ENCODE measurements around the gene CLHC1. TPM values are rescaled to one million over a fixed set of nuclear protein-coding genes. Genes with fewer than 3 reads are reported as not detected.

Gene CLHC1
- total RNA-seq, 1 experiment from 2014 or later, result 3.3 TPM

DNA sequence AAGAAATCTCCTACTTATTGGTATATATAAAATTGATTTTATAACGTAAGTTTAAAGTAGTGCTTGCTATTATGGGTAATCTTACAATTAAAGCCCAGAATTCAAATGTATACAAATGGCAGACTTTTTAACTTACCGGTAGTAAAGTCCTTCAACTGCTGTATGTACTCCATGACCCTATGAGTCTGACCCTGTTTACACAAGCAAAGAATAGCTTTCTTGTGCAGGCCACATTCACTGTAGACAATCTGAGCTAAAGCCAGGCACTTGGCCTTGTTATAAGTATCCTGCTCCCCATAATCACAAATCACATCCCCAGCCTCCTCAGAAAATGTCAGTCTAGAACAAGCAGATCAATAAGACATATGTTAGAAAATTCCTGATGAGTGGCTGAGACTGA is 51.7 kb downstream of the CLHC1 start:
- in situ Hi-C loops (cut with HindIII; ENCODE audit: low pct_unique_long_range_greater_than_20kb, low sequenced_read_pairs), result no loop called here
- no peak for DNase-seq (ENCODE audit: low read depth)

- in situ Hi-C loops (cut with HindIII; ENCODE audit: low pct_unique_long_range_greater_than_20kb, low sequenced_read_pairs), result loop anchor here (10.0 kb wide), 1 partner anchor 161 kb away; no protein-coding TSS in a partner anchor
Measured at GRCh38 chr2:55176094-55176415, 56.0 kb downstream of the CLHC1 start.

GRCh38 chr2:55175254-55176093 is 56.6 kb downstream of the CLHC1 start:
- peak; percentile 29 for DNase-seq (ENCODE audit: low read depth)
- in situ Hi-C loops (cut with HindIII; ENCODE audit: low pct_unique_long_range_greater_than_20kb, low sequenced_read_pairs), result loop anchor here (10.0 kb wide), 1 partner anchor 161 kb away; no protein-coding TSS in a partner anchor

More at GRCh38 chr2:55176094-55176415, 56.0 kb downstream of the CLHC1 start:
- DNase-seq (ENCODE audit: low read depth), result no peak

- DNase-seq (ENCODE audit: low read depth), result no peak
- in situ Hi-C loops (cut with HindIII; ENCODE audit: low pct_unique_long_range_greater_than_20kb, low sequenced_read_pairs), result loop anchor here (10.0 kb wide), 1 partner anchor 159 kb away; no protein-coding TSS in a partner anchor
Measured at GRCh38 chr2:55173438-55174054, 58.5 kb downstream of the CLHC1 start.

DNA sequence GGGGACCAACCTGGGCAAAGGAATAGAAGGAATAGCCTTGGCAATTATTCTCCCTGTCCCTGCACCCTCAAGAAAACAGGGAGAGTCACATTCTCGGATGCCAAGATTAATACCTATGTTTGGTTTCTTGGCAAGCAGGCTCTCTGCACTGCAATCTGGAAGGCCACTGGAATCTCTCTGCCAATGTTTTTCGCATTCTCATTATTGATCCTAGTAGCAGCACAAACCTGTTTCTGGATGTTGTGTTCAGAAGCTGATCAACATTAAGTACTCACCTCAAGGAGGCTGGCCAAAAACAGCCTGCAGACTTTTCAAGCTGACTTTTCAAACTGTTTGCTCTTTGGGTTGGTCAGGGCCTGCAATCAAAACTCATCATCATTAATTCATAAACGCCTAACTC is 62.2 kb downstream of the CLHC1 start:
- in situ Hi-C loops (cut with HindIII; ENCODE audit: low pct_unique_long_range_greater_than_20kb, low sequenced_read_pairs), result loop anchor here (10.0 kb wide), 1 partner anchor 155 kb away; no protein-coding TSS in a partner anchor
- DNase-seq (ENCODE audit: low read depth), result no peak

GRCh38 chr2:55169359-55169758 is 62.7 kb downstream of the CLHC1 start:
- in situ Hi-C loops (cut with HindIII; ENCODE audit: low pct_unique_long_range_greater_than_20kb, low sequenced_read_pairs), result no loop called here
- no peak for DNase-seq (ENCODE audit: low read depth)

GRCh38 chr2:55168221-55169154 is 63.6 kb downstream of the CLHC1 start:
- in situ Hi-C loops (cut with HindIII; ENCODE audit: low pct_unique_long_range_greater_than_20kb, low sequenced_read_pairs), result no loop called here
- peak; percentile 51 for DNase-seq (ENCODE audit: low read depth)

- in situ Hi-C loops (cut with HindIII; ENCODE audit: low pct_unique_long_range_greater_than_20kb, low sequenced_read_pairs), result no loop called here
- no peak for DNase-seq (ENCODE audit: low read depth)
Measured at GRCh38 chr2:55165626-55166025, 66.5 kb downstream of the CLHC1 start.

- in situ Hi-C loops (cut with HindIII; ENCODE audit: low pct_unique_long_range_greater_than_20kb, low sequenced_read_pairs), result no loop called here
- no peak for DNase-seq (ENCODE audit: low read depth)
Measured at GRCh38 chr2:55164534-55165480, 67.3 kb downstream of the CLHC1 start.

GRCh38 chr2:55163941-55164390 is 68.1 kb downstream of the CLHC1 start:
- DNase-seq (ENCODE audit: low read depth), result no peak
- in situ Hi-C loops (cut with HindIII; ENCODE audit: low pct_unique_long_range_greater_than_20kb, low sequenced_read_pairs), result no loop called here

GRCh38 chr2:55163274-55163721 is 68.8 kb downstream of the CLHC1 start:
- no peak for DNase-seq (ENCODE audit: low read depth)
- in situ Hi-C loops (cut with HindIII; ENCODE audit: low pct_unique_long_range_greater_than_20kb, low sequenced_read_pairs), result no loop called here

DNA sequence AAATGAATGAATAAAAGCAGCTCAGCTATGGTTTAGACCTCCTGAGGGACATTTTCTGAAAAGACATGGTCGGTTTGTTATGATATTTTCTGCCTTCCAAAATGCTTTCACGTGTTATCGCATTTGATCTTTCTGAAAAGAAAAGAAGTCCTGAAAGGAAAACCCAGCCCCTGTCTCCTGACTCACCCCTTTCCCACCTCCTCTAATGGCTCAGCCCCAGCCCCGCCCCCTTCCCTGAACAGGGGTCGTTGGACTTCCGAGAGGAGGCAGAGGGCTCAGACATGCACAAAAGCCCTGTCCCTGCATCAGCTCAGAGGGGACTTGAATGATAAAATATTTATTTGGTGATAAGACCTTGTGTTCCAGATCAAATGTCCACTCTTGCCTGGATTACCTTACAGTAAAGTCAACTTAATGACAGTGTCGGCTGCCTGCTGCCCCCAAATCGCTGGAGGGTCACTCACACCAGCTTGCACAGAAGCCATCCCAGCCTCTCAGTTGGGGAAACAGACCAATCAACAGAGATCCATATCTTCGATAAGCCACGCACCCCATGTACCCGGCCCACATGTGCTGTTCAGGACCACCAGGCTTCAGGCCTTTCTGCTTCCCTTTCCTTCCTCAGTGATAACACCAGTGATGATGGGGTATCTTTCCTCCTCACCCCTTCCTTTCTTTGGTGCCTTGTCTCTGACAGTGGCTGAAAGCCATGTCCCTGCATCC is 69.6 kb downstream of the CLHC1 start:
- in situ Hi-C loops (cut with HindIII; ENCODE audit: low pct_unique_long_range_greater_than_20kb, low sequenced_read_pairs), result no loop called here
- no peak for DNase-seq (ENCODE audit: low read depth)

- in situ Hi-C loops (cut with HindIII; ENCODE audit: low pct_unique_long_range_greater_than_20kb, low sequenced_read_pairs), result no loop called here
- DNase-seq (ENCODE audit: low read depth), result no peak
Measured at GRCh38 chr2:55161295-55162210, 70.5 kb downstream of the CLHC1 start.

DNA sequence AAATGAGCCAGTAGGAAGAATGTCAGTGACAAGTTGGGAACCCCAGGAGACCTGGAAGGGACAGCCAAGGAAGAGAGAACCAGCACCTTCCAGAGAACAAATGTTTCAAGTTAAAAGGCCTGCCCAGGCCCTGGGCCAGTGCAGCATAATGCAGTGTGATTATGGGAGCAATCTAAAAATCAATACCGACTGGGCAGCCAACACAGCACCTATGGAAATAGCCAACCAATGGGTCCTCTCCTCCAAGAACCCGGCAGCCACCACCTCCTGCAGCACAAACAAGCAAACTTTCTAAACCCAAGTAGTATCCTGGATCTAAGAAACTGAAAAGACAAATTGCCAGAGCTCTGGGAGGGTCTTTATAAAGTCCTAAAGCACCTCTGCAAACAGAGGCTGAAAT is 71.7 kb downstream of the CLHC1 start:
- in situ Hi-C loops (cut with HindIII; ENCODE audit: low pct_unique_long_range_greater_than_20kb, low sequenced_read_pairs), result no loop called here
- DNase-seq (ENCODE audit: low read depth), result no peak

GRCh38 chr2:55159752-55160151 is 72.3 kb downstream of the CLHC1 start:
- in situ Hi-C loops (cut with HindIII; ENCODE audit: low pct_unique_long_range_greater_than_20kb, low sequenced_read_pairs), result no loop called here
- DNase-seq (ENCODE audit: low read depth), result no peak

Data from Caki2 (cell line).